Right kidney (tissue), 1 donor: ENCODE measurements around the gene CREG2.
"Not testable (repeated sequence)": the region's sequence is repeated elsewhere in the genome, so short reads cannot be mapped to it uniquely, and the experiment has no call there.

Experiments used
- DNase-seq: peaks from one replicate; pipeline ENCODE4 v3.0.0-alpha.2; 2016

Gene CREG2

GRCh38 chr2:101372792-101373191 lies 14.5 kb downstream of the CREG2 start:
- DNase-seq: no peak

DNA sequence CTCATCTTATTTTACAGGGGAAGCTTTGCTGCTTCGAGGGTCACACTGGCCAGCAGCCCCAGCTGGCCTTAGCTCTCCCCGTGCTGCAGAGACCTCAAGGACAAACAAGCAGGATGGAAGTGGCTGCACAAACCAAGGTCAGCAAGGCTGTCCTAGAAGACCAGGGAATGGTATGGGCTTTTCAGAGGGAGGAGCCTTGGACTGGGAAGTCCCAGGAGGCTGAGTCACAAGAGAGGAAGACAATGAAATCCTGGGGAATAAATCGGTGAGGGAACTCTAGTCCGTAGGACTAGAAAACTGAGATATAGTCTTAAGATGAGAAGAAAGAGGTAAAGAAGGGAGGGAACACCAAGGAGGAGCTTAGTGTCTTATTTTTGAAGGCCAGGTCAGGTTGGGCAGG lies 15.7 kb downstream of the CREG2 start:
- no peak for DNase-seq

DNA sequence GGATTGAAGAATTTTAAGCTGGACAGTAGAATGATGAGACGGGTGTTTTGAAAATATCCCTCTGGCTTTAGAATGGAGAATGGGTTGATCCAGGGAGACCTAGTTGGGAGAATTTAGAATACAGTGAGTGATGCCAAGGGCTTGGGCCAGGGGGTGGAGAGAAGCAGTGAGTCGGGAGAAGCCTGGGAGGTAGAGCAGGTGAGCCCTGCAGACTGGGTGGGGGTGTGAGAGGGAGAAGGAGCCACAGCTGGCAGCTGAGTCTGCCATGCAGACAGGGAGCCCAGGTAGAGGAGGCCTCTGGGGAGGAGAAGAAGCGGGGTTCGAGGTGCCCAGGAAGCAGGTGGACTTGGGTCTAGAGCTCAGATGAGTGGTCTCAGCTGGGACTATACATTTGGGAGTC lies 18.2 kb downstream of the CREG2 start:
- DNase-seq: no peak

DNA sequence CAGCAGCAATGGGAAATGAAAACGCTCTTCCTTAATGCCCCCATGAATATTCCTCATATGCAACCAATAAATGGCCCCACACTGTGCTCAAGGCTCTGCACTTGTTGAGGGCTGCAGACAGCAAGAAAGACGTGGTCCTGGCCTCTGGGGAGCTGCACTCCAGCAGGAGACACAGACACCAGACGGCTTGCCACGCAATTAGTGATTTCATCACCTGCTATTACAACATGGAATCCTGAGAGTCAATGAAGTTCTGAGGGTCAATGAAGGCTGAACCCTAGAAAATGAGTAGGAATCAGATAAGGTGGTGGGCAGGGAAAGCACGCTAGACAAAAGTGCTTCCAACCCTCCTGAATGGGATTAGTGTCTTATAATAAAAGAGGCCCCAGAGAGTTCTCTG lies 18.9 kb downstream of the CREG2 start:
- no peak for DNase-seq

- DNase-seq: no peak
These were observed 19.8 kb downstream of the CREG2 start for GRCh38 chr2:101367508-101367907.

DNA sequence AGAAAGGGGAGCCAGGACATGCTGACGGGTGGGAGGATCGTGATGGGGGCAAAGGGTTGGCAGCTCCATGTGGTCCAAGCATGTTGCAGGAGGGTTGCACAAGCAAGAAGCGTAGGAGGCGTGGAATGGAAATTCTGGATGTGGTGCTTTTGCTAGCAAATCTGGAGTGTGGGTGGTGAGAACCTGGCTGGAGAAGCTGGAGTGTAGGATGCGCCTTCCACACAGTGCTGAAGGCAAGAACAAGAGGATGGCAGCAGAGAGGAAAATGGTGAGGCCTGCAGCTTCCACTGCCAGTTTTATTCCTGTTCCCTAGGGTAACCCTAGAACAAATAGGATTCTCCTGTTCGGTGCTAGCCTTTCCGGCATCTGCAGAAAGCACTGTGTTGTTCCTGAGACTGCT lies 22.4 kb downstream of the CREG2 start:
- no peak for DNase-seq

GRCh38 chr2:101362777-101363176 lies 24.5 kb downstream of the CREG2 start:
- no peak for DNase-seq

DNA sequence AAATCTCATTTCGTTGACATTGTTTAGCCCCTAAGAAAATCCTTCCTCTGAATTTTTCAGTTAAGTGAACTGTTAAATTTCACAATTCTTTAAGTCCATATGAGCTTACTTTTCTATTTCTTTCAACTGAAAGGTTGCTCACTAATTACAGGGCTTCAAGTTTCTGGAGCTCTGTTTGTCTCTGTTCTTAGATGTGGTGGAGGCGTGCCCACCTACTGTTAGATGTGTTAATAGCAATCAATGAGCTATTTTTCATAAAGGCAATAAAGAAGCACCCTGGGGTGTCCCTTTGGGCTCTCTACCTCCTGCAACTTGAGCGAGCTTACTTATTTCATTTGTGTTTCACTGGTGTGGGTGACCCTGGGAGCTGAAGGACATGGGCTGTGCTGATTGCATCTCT lies 25.0 kb downstream of the CREG2 start:
- DNase-seq: no peak

DNA sequence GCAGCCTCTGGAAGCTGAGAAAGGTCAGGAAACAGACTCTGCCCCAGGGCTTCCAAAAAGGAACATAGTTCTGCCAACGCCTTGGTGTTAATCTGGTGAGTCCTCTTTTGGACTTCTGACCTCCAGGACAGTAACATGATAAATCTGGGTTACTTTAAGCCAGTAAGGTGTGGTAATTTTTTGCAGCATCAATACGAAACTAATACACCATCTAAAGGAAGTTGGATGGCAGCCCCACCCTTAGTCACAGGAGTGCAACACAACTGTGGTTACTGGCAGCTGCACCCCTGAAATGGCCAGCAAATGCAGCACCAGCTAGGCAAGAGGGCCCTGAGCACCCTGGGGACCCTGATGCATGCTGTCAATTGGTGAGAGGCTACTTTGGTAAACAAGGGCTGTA lies 25.8 kb downstream of the CREG2 start:
- DNase-seq: no peak

GRCh38 chr2:101361121-101361520 lies 26.2 kb downstream of the CREG2 start:
- no peak for DNase-seq

DNA sequence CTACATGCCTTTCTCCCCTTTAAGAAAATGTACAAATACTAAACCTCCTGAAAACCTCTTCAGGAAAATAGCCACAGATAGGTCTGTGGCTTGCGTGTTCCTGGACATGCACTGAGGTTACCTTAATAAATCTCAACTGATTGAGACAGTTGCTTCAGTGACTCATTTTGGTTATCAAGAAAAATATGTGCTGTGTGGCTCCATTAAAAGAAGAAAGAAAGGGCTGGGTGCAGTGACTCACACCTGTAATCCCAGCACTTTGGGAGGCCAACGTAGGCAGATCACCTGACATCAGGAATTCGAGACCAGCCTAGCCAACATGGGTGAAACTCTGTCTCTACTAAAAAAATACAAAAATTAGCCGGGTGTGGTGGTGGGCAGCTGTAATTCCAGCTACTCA lies 27.1 kb downstream of the CREG2 start:
- no peak for DNase-seq

DNA sequence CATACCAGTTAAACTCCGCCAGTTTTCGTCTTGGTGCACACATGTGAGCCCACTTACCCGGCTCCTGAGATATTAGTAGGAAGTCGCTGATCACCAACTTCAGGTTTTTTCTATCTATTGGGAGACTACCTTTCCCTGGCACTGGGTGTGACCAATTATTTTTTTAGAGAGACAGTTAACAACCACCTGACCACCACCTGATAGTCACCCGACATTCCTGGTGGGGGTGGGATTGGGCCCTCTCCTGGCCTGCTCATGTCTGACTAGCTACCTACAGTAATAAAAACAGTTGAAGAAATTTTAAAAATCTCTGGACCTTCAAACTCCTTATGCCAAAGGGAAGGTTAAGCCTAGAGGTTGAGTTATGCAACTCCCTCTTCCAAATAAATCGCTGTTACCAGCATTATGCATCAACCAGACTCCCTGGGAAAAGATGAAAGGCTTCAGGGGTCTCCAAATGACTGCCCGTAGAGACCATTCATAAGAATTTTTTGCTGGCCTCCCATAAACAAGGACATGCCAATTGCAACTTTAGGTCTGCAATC lies 27.8 kb downstream of the CREG2 start:
- DNase-seq: no peak

GRCh38 chr2:101357376-101357775 lies 29.9 kb downstream of the CREG2 start:
- no peak for DNase-seq

- DNase-seq: no peak
These were observed 30.8 kb downstream of the CREG2 start for GRCh38 chr2:101356521-101356920.

- DNase-seq: no peak
These were observed 31.2 kb downstream of the CREG2 start for GRCh38 chr2:101356055-101356454.

DNA sequence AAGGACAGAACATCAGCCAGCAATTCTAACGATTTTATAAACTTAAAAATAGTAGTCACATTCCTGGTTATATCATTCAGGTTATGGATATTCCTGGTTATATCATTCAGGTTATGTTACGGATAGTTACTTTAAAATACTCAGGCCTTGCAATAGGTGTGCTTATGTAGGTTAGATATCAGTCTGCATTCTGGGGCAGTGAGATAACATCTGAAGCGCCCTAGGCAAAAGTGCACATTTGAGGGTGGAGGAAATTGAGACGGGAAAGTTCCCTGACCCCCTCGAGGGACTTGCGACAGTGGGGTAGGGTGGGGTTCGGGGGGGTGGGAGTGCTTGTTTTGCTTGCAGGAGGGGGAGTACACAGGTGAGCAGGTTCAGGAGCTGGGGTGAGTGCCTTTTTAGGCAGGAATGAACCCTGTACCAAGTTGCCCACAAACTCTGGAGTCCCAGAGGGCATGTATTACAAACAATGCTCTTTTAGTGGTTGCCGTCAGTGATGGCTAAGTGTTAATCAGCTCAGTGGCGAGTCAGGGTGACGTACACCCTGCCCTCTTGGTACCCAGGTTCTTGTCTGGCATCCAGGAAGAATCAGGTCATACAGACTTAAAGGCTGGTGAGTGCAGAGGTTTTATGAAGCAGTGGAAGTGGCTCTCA lies 31.8 kb downstream of the CREG2 start:
- DNase-seq: no peak

DNA sequence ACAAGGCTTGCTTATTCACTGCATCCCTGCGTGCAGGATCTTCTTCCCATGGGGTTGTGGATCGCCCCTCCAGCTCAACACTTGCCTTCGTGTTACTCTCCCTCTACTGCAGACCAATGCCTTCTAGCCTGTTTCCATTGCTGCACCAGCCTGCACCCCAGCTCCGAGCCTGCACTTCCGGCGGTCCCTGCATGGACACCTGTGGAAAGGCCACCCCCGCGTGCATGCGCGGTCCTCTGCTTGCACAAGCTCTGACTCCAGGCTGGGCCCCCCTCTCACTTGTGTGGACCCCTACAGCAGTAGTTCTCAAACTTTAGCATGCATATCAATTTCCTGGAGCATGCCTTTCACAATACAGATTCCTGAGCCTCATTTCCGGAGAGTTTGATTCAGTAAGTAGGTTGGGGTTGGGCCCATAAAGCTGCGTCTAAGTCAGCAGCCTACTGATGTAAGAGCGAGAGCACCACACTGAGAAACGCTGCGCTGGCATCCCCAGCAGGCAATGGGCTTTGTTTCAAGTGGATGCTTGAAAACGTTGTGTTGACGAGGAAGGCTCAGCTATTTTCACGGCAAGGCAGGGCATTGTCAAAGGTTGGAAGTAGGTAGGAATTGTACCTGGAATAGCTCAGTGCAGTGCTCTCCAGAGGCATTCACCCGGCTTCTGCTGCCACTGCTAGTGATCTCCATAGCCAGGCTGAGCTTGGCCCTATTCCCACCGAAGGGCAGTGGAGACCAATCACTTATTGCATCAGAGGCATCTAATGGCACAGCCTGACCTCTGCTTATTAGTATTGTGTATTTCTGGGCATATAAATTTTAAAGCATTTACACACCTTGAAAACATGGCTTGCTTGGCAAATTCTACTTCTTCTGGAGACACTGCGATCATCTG lies 32.6 kb downstream of the CREG2 start:
- no peak for DNase-seq

DNA sequence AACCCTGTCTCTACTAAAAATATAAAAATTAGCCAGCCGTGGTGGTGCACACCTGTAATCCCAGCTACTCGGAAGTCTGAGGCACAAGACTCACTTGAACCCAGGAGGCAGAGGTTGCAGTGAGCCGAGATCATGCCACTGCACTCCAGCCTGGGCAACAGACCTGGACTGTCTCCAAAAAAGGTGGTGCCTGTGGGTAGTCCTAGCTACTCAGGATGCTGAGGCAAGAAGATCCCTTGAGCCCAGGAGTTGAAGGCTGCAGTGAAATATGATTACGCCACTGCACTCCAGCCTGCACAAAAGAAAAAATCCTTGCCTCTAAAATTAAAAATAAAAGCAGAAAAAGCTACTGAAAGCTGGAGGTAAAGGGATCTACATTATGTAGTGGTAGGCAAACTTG lies 34.7 kb downstream of the CREG2 start:
- DNase-seq: not testable (repeated sequence)

GRCh38 chr2:101351207-101351606 lies 36.1 kb downstream of the CREG2 start:
- no peak for DNase-seq

GRCh38 chr2:101349893-101350662 lies 37.2 kb downstream of the CREG2 start:
- no peak for DNase-seq

- no peak for DNase-seq
These were observed 38.4 kb downstream of the CREG2 start for GRCh38 chr2:101348883-101349282.

GRCh38 chr2:101346909-101347308 lies 40.4 kb downstream of the CREG2 start:
- DNase-seq: no peak

DNA sequence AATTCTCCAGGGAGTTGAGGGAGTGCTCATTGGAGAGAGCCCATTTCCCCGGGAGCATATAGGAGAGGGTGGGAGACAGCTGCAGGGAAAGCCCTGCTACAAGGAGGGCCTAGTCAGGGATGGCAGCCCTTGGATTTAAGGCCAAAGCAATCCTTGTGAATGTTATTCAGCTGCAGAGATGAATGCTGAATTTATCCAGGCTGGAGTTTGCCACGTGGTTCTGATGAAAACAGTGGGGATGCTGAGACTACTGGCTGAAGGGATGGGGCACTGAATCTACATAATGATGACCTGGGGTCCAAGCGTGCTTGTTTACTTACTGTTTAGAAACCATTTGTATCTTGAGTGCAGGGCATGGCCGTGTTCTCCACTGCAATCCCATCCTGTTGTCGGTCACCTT lies 43.2 kb downstream of the CREG2 start:
- no peak for DNase-seq
